ENCODE results near the gene GNAT1. TPM values are rescaled to one million over a fixed set of nuclear protein-coding genes. Genes with fewer than 3 reads are reported as not detected.

Gene GNAT1
- total RNA-seq, result not detected in 2 replicates

GRCh38 chr3:50190936-50191660 is at the start of gene GNAT1:
Gene GNAT1 (plus strand): TSS chr3:50191610. CDS start chr3:50191726, 116 bp downstream.

GRCh38 chr3:50154840-50155490 is 36.4 kb upstream of the GNAT1 start, which contains the start of gene SEMA3F:
Gene SEMA3F (plus strand): TSS chr3:50155324. CDS start chr3:50159623, 4,299 bp downstream.

GRCh38 chr3:50204804-50205412 is 13.5 kb downstream of the GNAT1 start, which contains the start of gene SLC38A3:
Gene SLC38A3 (plus strand): TSS chr3:50205271. CDS start chr3:50214200, 8,929 bp downstream.

GRCh38 chr3:50235716-50236483 is 44.5 kb downstream of the GNAT1 start, which contains the start of gene GNAI2:
Gene GNAI2 (plus strand): TSS chr3:50236204. CDS start chr3:50236336, 132 bp downstream.

Other genes starting within 250 kb of the GNAT1 start
- 194 and 241 TPM in 2 replicates for gene RBM5, start 102.7 kb upstream of the GNAT1 start, total RNA-seq
- gene SEMA3F, start 36.3 kb upstream of the GNAT1 start, total RNA-seq, result 8.7 and 19.8 TPM in 2 replicates
- gene SLC38A3, start 13.7 kb downstream of the GNAT1 start, total RNA-seq, result not detected in 2 replicates
- 385 and 428 TPM in 2 replicates for gene GNAI2, start 44.6 kb downstream of the GNAT1 start, total RNA-seq
- 11.1 and 12.4 TPM in 2 replicates for gene SEMA3B, start 77.5 kb downstream of the GNAT1 start, total RNA-seq
- gene LSMEM2, start 87.5 kb downstream of the GNAT1 start, total RNA-seq, result 0.06 TPM in 1 of 2 replicates, not detected in the other
- gene IFRD2, start 100.8 kb downstream of the GNAT1 start, total RNA-seq, result 35.7 and 62.5 TPM in 2 replicates
- 3.3 and 3.7 TPM in 2 replicates for gene HYAL3, start 107.8 kb downstream of the GNAT1 start, total RNA-seq
- 2.7 and 2.8 TPM in 2 replicates for gene NAA80, start 107.8 kb downstream of the GNAT1 start, total RNA-seq
- gene HYAL1, start 112.0 kb downstream of the GNAT1 start, total RNA-seq, result 1.2 and 2.6 TPM in 2 replicates
- gene HYAL2, start 131.1 kb downstream of the GNAT1 start, total RNA-seq, result 64.2 and 104 TPM in 2 replicates
- gene TUSC2, start 136.6 kb downstream of the GNAT1 start, total RNA-seq, result 14.7 and 17.4 TPM in 2 replicates
- gene RASSF1, start 149.2 kb downstream of the GNAT1 start, total RNA-seq, result 30.3 and 41.4 TPM in 2 replicates
- gene ZMYND10, start 154.1 kb downstream of the GNAT1 start, total RNA-seq, result 1.9 and 2.8 TPM in 2 replicates
- gene NPRL2, start 159.2 kb downstream of the GNAT1 start, total RNA-seq, result 22.1 and 22.2 TPM in 2 replicates
- 24.7 and 33.8 TPM in 2 replicates for gene CYB561D2, start 159.3 kb downstream of the GNAT1 start, total RNA-seq
- 30.1 and 32.0 TPM in 2 replicates for gene TMEM115, start 167.9 kb downstream of the GNAT1 start, total RNA-seq

Data from aortic smooth muscle cell (primary cell).